Measurements from ENCODE around the gene KCP.

DNA sequence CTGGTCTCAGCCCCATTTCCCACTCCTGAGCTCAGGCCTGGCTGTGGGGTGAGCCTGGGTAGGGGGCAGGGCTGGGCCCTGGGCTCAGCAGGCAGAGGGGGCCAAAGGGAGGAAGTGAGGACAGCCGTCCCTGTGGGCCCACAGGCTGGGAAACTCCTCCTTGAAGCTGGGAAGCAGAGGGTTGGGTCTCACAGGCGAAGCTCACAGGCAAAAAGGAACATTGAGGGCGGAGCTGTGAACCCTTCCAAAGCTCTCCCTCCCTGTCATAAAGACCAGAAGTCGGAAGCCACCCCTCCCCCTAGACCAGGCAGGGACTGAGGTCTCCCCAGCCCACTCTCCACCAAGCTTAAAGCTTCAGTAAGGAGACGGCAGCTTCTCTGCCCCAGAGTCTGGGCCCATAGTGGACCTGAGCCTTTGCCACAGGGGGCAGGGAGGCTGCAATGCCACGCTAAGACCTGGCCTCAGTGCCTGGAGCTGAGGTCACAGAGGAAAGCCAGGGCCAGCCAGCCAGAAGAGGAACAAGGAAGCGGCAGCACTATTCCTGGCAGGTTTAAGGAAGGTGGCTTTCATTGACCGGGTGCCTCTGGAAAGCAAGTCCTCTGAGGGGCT, 1.0 kb upstream of the KCP start:
- TF ChIP-seq, protein P1, sequence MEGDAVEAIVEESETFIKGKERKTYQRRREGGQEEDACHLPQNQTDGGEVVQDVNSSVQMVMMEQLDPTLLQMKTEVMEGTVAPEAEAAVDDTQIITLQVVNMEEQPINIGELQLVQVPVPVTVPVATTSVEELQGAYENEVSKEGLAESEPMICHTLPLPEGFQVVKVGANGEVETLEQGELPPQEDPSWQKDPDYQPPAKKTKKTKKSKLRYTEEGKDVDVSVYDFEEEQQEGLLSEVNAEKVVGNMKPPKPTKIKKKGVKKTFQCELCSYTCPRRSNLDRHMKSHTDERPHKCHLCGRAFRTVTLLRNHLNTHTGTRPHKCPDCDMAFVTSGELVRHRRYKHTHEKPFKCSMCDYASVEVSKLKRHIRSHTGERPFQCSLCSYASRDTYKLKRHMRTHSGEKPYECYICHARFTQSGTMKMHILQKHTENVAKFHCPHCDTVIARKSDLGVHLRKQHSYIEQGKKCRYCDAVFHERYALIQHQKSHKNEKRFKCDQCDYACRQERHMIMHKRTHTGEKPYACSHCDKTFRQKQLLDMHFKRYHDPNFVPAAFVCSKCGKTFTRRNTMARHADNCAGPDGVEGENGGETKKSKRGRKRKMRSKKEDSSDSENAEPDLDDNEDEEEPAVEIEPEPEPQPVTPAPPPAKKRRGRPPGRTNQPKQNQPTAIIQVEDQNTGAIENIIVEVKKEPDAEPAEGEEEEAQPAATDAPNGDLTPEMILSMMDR (conservative IDR thresholded peaks at IDR 0.05; ENCODE audit: low read length): no peak
- TF ChIP-seq EZH2phosphoT487 (IDR thresholded peaks at IDR 0.05; ENCODE audit: borderline replicate concordance, low read depth, low read length): no peak
